H1 (cell line): ENCODE data around the gene PITX1. TPM values are rescaled to one million over a fixed set of nuclear protein-coding genes. Genes with fewer than 3 reads are reported as not detected.

Experiments
- CTCF ChIA-PET: fragments of 300-600 bp; sonication (Branson Sonifier 250); formaldehyde crosslinking; loops from one replicate; lab custom pipeline; 2021; ENCODE audit not compliant: partially characterized antibody; lab: Charles Lee
- POLR2A ChIA-PET: fragments of 300-600 bp; sonication (Branson Sonifier 250); formaldehyde crosslinking; loops from one replicate; lab custom pipeline; 2021; ENCODE audit warnings: inconsistent platforms; ENCODE audit not compliant: partially characterized antibody; lab: Charles Lee
- DNase-seq, 2 experiments: peaks; one replicate each; pipeline versions ENCODE4 v3.0.0 to v3.0.0-alpha.2; 2010 to 2022; ENCODE audit warnings: low spot score in 2 of 2, low read depth in 1 of 2, mixed read lengths in 1 of 2
- FAIRE-seq: peaks from 2 replicates; lab custom pipeline; 2011; peaks lifted over from hg19 to GRCh38; lab: Jason Lieb, UNC
- H2AFZ ChIP-seq: 2 replicates; pipeline ENCODE4 v1.8.1; 2012; ENCODE audit warnings: low read length, inconsistent platforms
- H2AK5ac ChIP-seq: 2 replicates; pipeline ENCODE4 v1.6.1; 2013; ENCODE audit warnings: low read depth, low read length
- H2BK120ac ChIP-seq: replicated peaks from 2 replicates; pipeline ENCODE3; 2013; ENCODE audit warnings: low read depth, low read length, inconsistent platforms
- H2BK12ac ChIP-seq: 2 replicates; pipeline ENCODE4 v1.6.1; 2013; ENCODE audit warnings: low read depth, low read length
- H2BK15ac ChIP-seq: 2 replicates; pipeline ENCODE4 v1.6.1; 2013; ENCODE audit warnings: low read length
- H2BK20ac ChIP-seq: 2 replicates; pipeline ENCODE4 v1.6.1; 2013; ENCODE audit warnings: low read length
- H2BK5ac ChIP-seq: 2 replicates; pipeline ENCODE4 v1.6.1; 2013; ENCODE audit warnings: low read depth, low read length
- H3K14ac ChIP-seq: 2 replicates; pipeline ENCODE4 v1.6.1; 2013; ENCODE audit warnings: inconsistent platforms; ENCODE audit not compliant: insufficient read length
- H3K18ac ChIP-seq: 2 replicates; pipeline ENCODE4 v1.6.1; 2013; ENCODE audit warnings: low read length; ENCODE audit errors: extremely low read depth
- H3K23ac ChIP-seq: 2 replicates; pipeline ENCODE4 v1.6.1; 2013; ENCODE audit warnings: inconsistent platforms; ENCODE audit not compliant: insufficient read length
- H3K23me2 ChIP-seq: 2 replicates; pipeline ENCODE4 v1.6.1; 2013; ENCODE audit warnings: low read depth, low read length
- H3K27ac ChIP-seq: 2 replicates; pipeline ENCODE4 v1.6.1; 2011; ENCODE audit warnings: low read depth, low read length, inconsistent platforms
- H3K27me3 ChIP-seq, 4 experiments: replicated peaks in 1 of 4; 1 replicate in 1 of 4; 2 replicates in 3 of 4; pipeline versions ENCODE4 v1.6.1 to v1.8.1; 2011 to 2013; ENCODE audit warnings: low read length in 3 of 4, mild to moderate bottlenecking in 3 of 4, inconsistent platforms in 2 of 4, mixed read lengths in 2 of 4, moderate library complexity in 1 of 4; ENCODE audit not compliant: control insufficient read depth in 3 of 4, insufficient read depth in 3 of 4; ENCODE audit errors: extremely low read depth in 1 of 4
- H3K36me3 ChIP-seq, 4 experiments: 2 replicates each; pipeline versions ENCODE4 v1.6.1 to v1.8.1; 2011 to 2013; ENCODE audit warnings: mild to moderate bottlenecking in 4 of 4, low read length in 3 of 4, moderate library complexity in 2 of 4, control low read depth in 1 of 4, inconsistent platforms in 1 of 4; ENCODE audit not compliant: insufficient read depth in 4 of 4, control insufficient read depth in 2 of 4
- H3K4ac ChIP-seq: replicated peaks from 2 replicates; pipeline ENCODE3; 2013; ENCODE audit warnings: low read length, low read depth, mixed read lengths, inconsistent platforms; ENCODE audit not compliant: insufficient read length
- H3K4me1 ChIP-seq, 4 experiments: replicated peaks in 1 of 4; 1 replicate in 1 of 4; 2 replicates in 3 of 4; pipeline versions ENCODE4 v1.6.1 to v1.8.1; 2011 to 2013; ENCODE audit warnings: low read length in 3 of 4, inconsistent platforms in 2 of 4, mixed read lengths in 1 of 4; ENCODE audit not compliant: insufficient read depth in 4 of 4, control insufficient read depth in 3 of 4
- H3K4me2 ChIP-seq, 2 experiments: 2 replicates each; pipeline versions ENCODE4 v1.6.1 to v1.8.1; 2011 to 2013; ENCODE audit warnings: low read depth in 2 of 2, low read length in 2 of 2, control low read depth in 1 of 2, inconsistent platforms in 1 of 2, mild to moderate bottlenecking in 1 of 2; ENCODE audit not compliant: insufficient read depth in 1 of 2
- H3K4me3 ChIP-seq, 4 experiments: fragments of 200-600, 300-600 bp in 1 of 4; sonication (generic), shearing (Covaris generic), sonication (Bioruptor Twin) in 1 of 4; 2 replicates each; pipeline versions ENCODE4 v1.5.1 to v1.8.1; 2011 to 2016; ENCODE audit warnings: low read length in 4 of 4, low read depth in 3 of 4, control low read depth in 2 of 4, inconsistent platforms in 2 of 4, mild to moderate bottlenecking in 2 of 4, mixed read lengths in 1 of 4, moderate library complexity in 1 of 4; ENCODE audit not compliant: insufficient read depth in 2 of 4; ENCODE audit errors: extremely low read depth in 1 of 4
- H3K56ac ChIP-seq: replicated peaks from 2 replicates; pipeline ENCODE3; 2013; ENCODE audit warnings: low read depth, mild to moderate bottlenecking, mixed read lengths, low read length, inconsistent platforms; ENCODE audit not compliant: insufficient read length
- H3K79me1 ChIP-seq: 2 replicates; pipeline ENCODE4 v1.6.1; 2013; ENCODE audit warnings: low read depth, low read length, control low read depth
- H3K79me2 ChIP-seq, 2 experiments: 2 replicates each; pipeline versions ENCODE4 v1.6.1 to v1.8.1; 2012 to 2013; ENCODE audit warnings: low read length in 2 of 2, mild to moderate bottlenecking in 2 of 2, inconsistent platforms in 1 of 2; ENCODE audit not compliant: insufficient read depth in 2 of 2, control insufficient read depth in 1 of 2
- H3K9ac ChIP-seq, 4 experiments: replicated peaks in 1 of 4; 1 replicate in 1 of 4; 2 replicates in 3 of 4; pipeline versions ENCODE4 v1.6.1 to v1.8.1; 2011 to 2013; ENCODE audit warnings: low read depth in 3 of 4, low read length in 3 of 4, control low read depth in 2 of 4, mild to moderate bottlenecking in 2 of 4, moderate library complexity in 2 of 4, inconsistent platforms in 1 of 4; ENCODE audit errors: extremely low read depth in 1 of 4
- H3K9me3 ChIP-seq, 2 experiments: 2 replicates each; pipeline versions ENCODE4 v1.6.1 to v1.8.1; 2012 to 2013; ENCODE audit warnings: mild to moderate bottlenecking in 2 of 2, moderate library complexity in 2 of 2, control low read depth in 1 of 2, inconsistent platforms in 1 of 2, low read depth in 1 of 2, low read length in 1 of 2, mixed read lengths in 1 of 2; ENCODE audit not compliant: insufficient read depth in 2 of 2
- H4K20me1 ChIP-seq, 2 experiments: replicated peaks in 1 of 2; 2 replicates each; pipeline versions ENCODE3 to v1.8.1; 2011 to 2013; ENCODE audit warnings: inconsistent platforms in 2 of 2, low read length in 2 of 2, mild to moderate bottlenecking in 1 of 2; ENCODE audit not compliant: insufficient read depth in 2 of 2, control insufficient read depth in 1 of 2
- H4K5ac ChIP-seq: 2 replicates; pipeline ENCODE4 v1.6.1; 2013; ENCODE audit warnings: low read length, low read depth, mixed read lengths, inconsistent platforms; ENCODE audit not compliant: insufficient read length
- H4K8ac ChIP-seq: 2 replicates; pipeline ENCODE4 v1.8.0; 2013; ENCODE audit warnings: mild to moderate bottlenecking, moderate library complexity, low read length, inconsistent platforms; ENCODE audit not compliant: insufficient read depth; ENCODE audit errors: extremely low read depth
- H4K91ac ChIP-seq: replicated peaks from 2 replicates; pipeline ENCODE3; 2013; ENCODE audit warnings: low read length, mixed read lengths, inconsistent platforms; ENCODE audit not compliant: insufficient read length
- ASH2L ChIP-seq: fragments of 200-600, 300-600 bp; sonication (generic); IDR thresholded peaks from one replicate; pipeline ENCODE4 v1.7.1; 2017; ENCODE audit warnings: low read length
- BCL11A ChIP-seq, 2 experiments: IDR thresholded peaks; one replicate each; pipeline ENCODE4 v1.6.1; 2011; ENCODE audit warnings: low read depth in 2 of 2, low read length in 2 of 2, mild to moderate bottlenecking in 2 of 2
- CTBP2 ChIP-seq: IDR thresholded peaks from 2 replicates; pipeline ENCODE4 v1.7.0; 2011; ENCODE audit warnings: borderline replicate concordance, mild to moderate bottlenecking, moderate library complexity, mixed read lengths, low read length; ENCODE audit not compliant: insufficient read depth, insufficient read length
- EP300 ChIP-seq, 2 experiments: IDR thresholded peaks; 1 replicate in 1 of 2; 2 replicates in 1 of 2; pipeline ENCODE4 v1.6.1; 2011 to 2012; ENCODE audit warnings: low read depth in 2 of 2, low read length in 2 of 2, mild to moderate bottlenecking in 2 of 2, borderline replicate concordance in 1 of 2, inconsistent platforms in 1 of 2, moderate library complexity in 1 of 2
- FOSL1 ChIP-seq: IDR thresholded peaks from 2 replicates; pipeline ENCODE4 v1.6.1; 2011; ENCODE audit warnings: mild to moderate bottlenecking, low read depth, low read length, moderate library complexity; ENCODE audit not compliant: insufficient read depth
- HDAC2 ChIP-seq, 2 experiments: fragments of 300-600 bp in 1 of 2; sonication (generic) in 1 of 2; IDR thresholded peaks; 2 replicates each; pipeline ENCODE4 v1.6.1; 2011 to 2012; ENCODE audit warnings: low read depth in 2 of 2, low read length in 2 of 2, mild to moderate bottlenecking in 2 of 2, moderate library complexity in 2 of 2, borderline replicate concordance in 1 of 2, inconsistent platforms in 1 of 2
- KDM5A ChIP-seq: fragments of 200-600 bp; IDR thresholded peaks from 2 replicates; pipeline ENCODE4 v1.7.1; 2012; ENCODE audit warnings: mild to moderate bottlenecking, low read length, inconsistent platforms, mixed read lengths
- RNF2 ChIP-seq: fragments of 200-900, 300-1000 bp; sonication (generic); IDR thresholded peaks from 2 replicates; pipeline ENCODE4 v1.7.1; 2016; ENCODE audit warnings: borderline replicate concordance, low read depth, mild to moderate bottlenecking, antibody characterized with exemption, low read length; ENCODE audit not compliant: poor library complexity, severe bottlenecking; ENCODE audit errors: missing control alignments
- SIN3A ChIP-seq, 2 experiments: IDR thresholded peaks in 1 of 2; conservative IDR thresholded peaks in 1 of 2; 2 replicates each; pipeline ENCODE4 v1.6.1; 2011 to 2012; ENCODE audit warnings: low read length in 2 of 2, improper control_type of control experiment in 1 of 2, low read depth in 1 of 2, mild to moderate bottlenecking in 1 of 2
- SP1 ChIP-seq: IDR thresholded peaks from 2 replicates; pipeline ENCODE4 v1.6.1; 2011; ENCODE audit warnings: low read depth, low read length
- WGBS, 2 experiments: shearing (Covaris generic) in 1 of 2; methylation state at CpG; one replicate each; pipeline versions ENCODE4 v1.1.6 to v1.1.7; 2013 to 2015; ENCODE audit warnings: low lambda C conversion rate in 2 of 2, mixed read lengths in 2 of 2, inconsistent platforms in 1 of 2, low coverage in 1 of 2, missing lambda C conversion rate in 1 of 2; ENCODE audit not compliant: insufficient replicate concordance in 2 of 2, insufficient coverage in 1 of 2, insufficient read length in 1 of 2; ENCODE audit errors: extremely low coverage in 1 of 2, missing lambda C conversion rate in 1 of 2; 5-methylcytosine and 5-hydroxymethylcytosine counted together
- polyA plus RNA-seq, 7 experiments: library from polyadenylated mRNA; depleted of rRNA in 3 of 7; stranded (reverse) in 5 of 7; unstranded in 2 of 7; fragments of >200 nt in 5 of 7; fragments of 200-250 nt in 2 of 7; gene quantifications; 1 replicate in 5 of 7; 2 replicates in 1 of 7; 4 replicates in 1 of 7; pipeline versions ENCODE4 v1.2.1 to v1.2.3, GENCODE V29; 2011 to 2013; ENCODE audit warnings: missing spikeins in 2 of 7, mixed read lengths in 2 of 7
- total RNA-seq: library from RNA; stranded (reverse); fragmentation: NEBNext Ultra II Directional; extraction: Animal tissue kit (Norgen Biotek cat#: 25700); gene quantifications from 2 replicates; pipeline ENCODE4 v1.2.1, GENCODE V29; 2021

Gene PITX1
- total and polyA plus RNA-seq, 2 of the 8 experiments (the other 6 are each of a cell fraction or from before 2014, with no cell fraction given): 0.03 TPM; not detected in 1

DNA sequence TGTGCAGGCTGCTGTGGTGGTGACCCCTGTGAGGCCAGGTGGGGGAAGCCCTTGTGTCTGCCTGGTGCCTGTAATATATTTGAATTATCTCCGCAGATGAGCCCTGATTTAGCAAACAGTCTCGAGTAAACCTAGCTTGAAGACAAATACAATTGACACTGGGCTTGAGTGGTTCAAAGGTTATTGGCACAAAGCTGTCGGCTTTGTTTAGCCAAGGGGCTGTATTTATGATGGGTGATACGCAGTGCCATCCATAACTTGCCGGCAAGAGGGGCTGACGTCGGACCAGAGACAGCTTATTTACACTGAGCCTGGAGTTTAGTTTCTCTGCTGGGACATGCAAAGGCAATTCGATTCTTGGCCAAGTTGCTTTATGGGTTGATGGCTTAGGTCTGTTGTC is 20.0 kb upstream of the PITX1 start:
- H4K91ac ChIP-seq: no peak overlapping the region
- peaks cover 0 to 5% (median under 1%) of the 10 kb centered on the region in 4 experiments; a peak in 3 of 7 replicates for H3K4me1 ChIP-seq
- H3K36me3 ChIP-seq: no peaks in the 10 kb centered on the region
- no peak overlapping the region for H3K56ac ChIP-seq
- H4K8ac ChIP-seq: no peak overlapping the region
- H3K27me3 ChIP-seq: peaks cover 27 to 51% (median 44%) of the 10 kb centered on the region in 4 experiments
- no peaks in the 10 kb centered on the region for H3K79me1 ChIP-seq
- H2AFZ ChIP-seq: no peak overlapping the region
- H2BK15ac ChIP-seq: no peak overlapping the region
- FAIRE-seq (no peak), DNase-seq (no peak)
- H2BK5ac ChIP-seq: no peak overlapping the region
- H3K23ac ChIP-seq: no peak overlapping the region
- H3K27ac ChIP-seq: no peak overlapping the region
- no peak overlapping the region for H3K4ac ChIP-seq
- 88% methylated on average over 8 of the region's 8 CpGs; no CpG with 5 or more reads in 1 of the 2 experiments for WGBS, 2 experiments
- ChIA-PET POLR2A (no interaction called here), CTCF (interaction anchor here (0.6 to 1.4 kb wide), 4 partner anchors 17 to 213 kb away, joined by 3 to 4 read pairs (median 4); no protein-coding TSS in a partner anchor)
- no peak overlapping the region for H4K5ac ChIP-seq
- H4K20me1 ChIP-seq: no peaks in the 10 kb centered on the region
- H3K9ac ChIP-seq: no peak overlapping the region
- no peak overlapping the region for H2AK5ac ChIP-seq
- H3K4me3 ChIP-seq: no peak overlapping the region
- H3K14ac ChIP-seq: no peak overlapping the region
- H2BK120ac ChIP-seq: no peak overlapping the region
- no peak overlapping the region for H2BK20ac ChIP-seq
- H3K9me3 ChIP-seq: no peaks in the 10 kb centered on the region
- no peak overlapping the region for H3K4me2 ChIP-seq
- H3K23me2 ChIP-seq: peaks cover 7% of the 10 kb centered on the region; the same call in 1 of the 2 replicates
- H3K79me2 ChIP-seq: no peaks in the 10 kb centered on the region
- no peak overlapping the region for H3K18ac ChIP-seq
- H2BK12ac ChIP-seq: no peak overlapping the region
- no peak for TF ChIP-seq SIN3A (conservative IDR thresholded peaks at IDR 0.05 in 1 of 2, IDR thresholded peaks at IDR 0.05 in 1 of 2; ENCODE audit: low read depth in 1 of 2, low read length in 2 of 2)
- no peak for TF ChIP-seq FOSL1
- TF ChIP-seq RNF2: no peak
- no peak for TF ChIP-seq BCL11A (IDR thresholded peaks at IDR 0.05; ENCODE audit: low read depth in 2 of 2, low read length in 2 of 2)
- TF ChIP-seq HDAC2 (IDR thresholded peaks at IDR 0.05; ENCODE audit: borderline replicate concordance in 1 of 2, low read depth in 2 of 2, low read length in 2 of 2): no peak
- TF ChIP-seq EP300 (IDR thresholded peaks at IDR 0.05; ENCODE audit: borderline replicate concordance in 1 of 2, low read depth in 2 of 2, low read length in 2 of 2): no peak
- TF ChIP-seq KDM5A: no peak
- TF ChIP-seq SP1: no peak
- TF ChIP-seq ASH2L: no peak
- no peak for TF ChIP-seq CTBP2
